H1 (cell line): ENCODE measurements around the gene LAYN. TPM values are rescaled to one million over a fixed set of nuclear protein-coding genes. Genes with fewer than 3 reads are reported as not detected.

Experiments used
- CTCF ChIA-PET: fragments of 300-600 bp; sonication (Branson Sonifier 250); formaldehyde crosslinking; loops from one replicate; lab custom pipeline; 2021; ENCODE audit not compliant: partially characterized antibody; lab: Charles Lee
- POLR2A ChIA-PET: fragments of 300-600 bp; sonication (Branson Sonifier 250); formaldehyde crosslinking; loops from one replicate; lab custom pipeline; 2021; ENCODE audit warnings: inconsistent platforms; ENCODE audit not compliant: partially characterized antibody; lab: Charles Lee
- DNase-seq, 2 experiments: peaks; one replicate each; pipeline versions ENCODE4 v3.0.0 to v3.0.0-alpha.2; 2010 to 2022; ENCODE audit warnings: low spot score in 2 of 2, low read depth in 1 of 2, mixed read lengths in 1 of 2
- FAIRE-seq: peaks from 2 replicates; lab custom pipeline; 2011; peaks lifted over from hg19 to GRCh38; lab: Jason Lieb, UNC
- H2AFZ ChIP-seq: 2 replicates; pipeline ENCODE4 v1.8.1; 2012; ENCODE audit warnings: low read length, inconsistent platforms
- H2AK5ac ChIP-seq: 2 replicates; pipeline ENCODE4 v1.6.1; 2013; ENCODE audit warnings: low read depth, low read length
- H2BK120ac ChIP-seq: replicated peaks from 2 replicates; pipeline ENCODE3; 2013; ENCODE audit warnings: low read depth, low read length, inconsistent platforms
- H2BK12ac ChIP-seq: 2 replicates; pipeline ENCODE4 v1.6.1; 2013; ENCODE audit warnings: low read depth, low read length
- H2BK15ac ChIP-seq: 2 replicates; pipeline ENCODE4 v1.6.1; 2013; ENCODE audit warnings: low read length
- H2BK20ac ChIP-seq: 2 replicates; pipeline ENCODE4 v1.6.1; 2013; ENCODE audit warnings: low read length
- H2BK5ac ChIP-seq: 2 replicates; pipeline ENCODE4 v1.6.1; 2013; ENCODE audit warnings: low read depth, low read length
- H3K14ac ChIP-seq: 2 replicates; pipeline ENCODE4 v1.6.1; 2013; ENCODE audit warnings: inconsistent platforms; ENCODE audit not compliant: insufficient read length
- H3K18ac ChIP-seq: 2 replicates; pipeline ENCODE4 v1.6.1; 2013; ENCODE audit warnings: low read length; ENCODE audit errors: extremely low read depth
- H3K23ac ChIP-seq: 2 replicates; pipeline ENCODE4 v1.6.1; 2013; ENCODE audit warnings: inconsistent platforms; ENCODE audit not compliant: insufficient read length
- H3K23me2 ChIP-seq: 2 replicates; pipeline ENCODE4 v1.6.1; 2013; ENCODE audit warnings: low read depth, low read length
- H3K27ac ChIP-seq: 2 replicates; pipeline ENCODE4 v1.6.1; 2011; ENCODE audit warnings: low read depth, low read length, inconsistent platforms
- H3K27me3 ChIP-seq, 4 experiments: replicated peaks in 1 of 4; 1 replicate in 1 of 4; 2 replicates in 3 of 4; pipeline versions ENCODE4 v1.6.1 to v1.8.1; 2011 to 2013; ENCODE audit warnings: low read length in 3 of 4, mild to moderate bottlenecking in 3 of 4, inconsistent platforms in 2 of 4, mixed read lengths in 2 of 4, moderate library complexity in 1 of 4; ENCODE audit not compliant: control insufficient read depth in 3 of 4, insufficient read depth in 3 of 4; ENCODE audit errors: extremely low read depth in 1 of 4
- H3K36me3 ChIP-seq, 4 experiments: 2 replicates each; pipeline versions ENCODE4 v1.6.1 to v1.8.1; 2011 to 2013; ENCODE audit warnings: mild to moderate bottlenecking in 4 of 4, low read length in 3 of 4, moderate library complexity in 2 of 4, control low read depth in 1 of 4, inconsistent platforms in 1 of 4; ENCODE audit not compliant: insufficient read depth in 4 of 4, control insufficient read depth in 2 of 4
- H3K4ac ChIP-seq: replicated peaks from 2 replicates; pipeline ENCODE3; 2013; ENCODE audit warnings: low read length, low read depth, mixed read lengths, inconsistent platforms; ENCODE audit not compliant: insufficient read length
- H3K4me1 ChIP-seq, 4 experiments: replicated peaks in 1 of 4; 1 replicate in 1 of 4; 2 replicates in 3 of 4; pipeline versions ENCODE4 v1.6.1 to v1.8.1; 2011 to 2013; ENCODE audit warnings: low read length in 3 of 4, inconsistent platforms in 2 of 4, mixed read lengths in 1 of 4; ENCODE audit not compliant: insufficient read depth in 4 of 4, control insufficient read depth in 3 of 4
- H3K4me2 ChIP-seq, 2 experiments: 2 replicates each; pipeline versions ENCODE4 v1.6.1 to v1.8.1; 2011 to 2013; ENCODE audit warnings: low read depth in 2 of 2, low read length in 2 of 2, control low read depth in 1 of 2, inconsistent platforms in 1 of 2, mild to moderate bottlenecking in 1 of 2; ENCODE audit not compliant: insufficient read depth in 1 of 2
- H3K4me3 ChIP-seq, 4 experiments: fragments of 200-600, 300-600 bp in 1 of 4; sonication (generic), shearing (Covaris generic), sonication (Bioruptor Twin) in 1 of 4; 2 replicates each; pipeline versions ENCODE4 v1.5.1 to v1.8.1; 2011 to 2016; ENCODE audit warnings: low read length in 4 of 4, low read depth in 3 of 4, control low read depth in 2 of 4, inconsistent platforms in 2 of 4, mild to moderate bottlenecking in 2 of 4, mixed read lengths in 1 of 4, moderate library complexity in 1 of 4; ENCODE audit not compliant: insufficient read depth in 2 of 4; ENCODE audit errors: extremely low read depth in 1 of 4
- H3K56ac ChIP-seq: replicated peaks from 2 replicates; pipeline ENCODE3; 2013; ENCODE audit warnings: low read depth, mild to moderate bottlenecking, mixed read lengths, low read length, inconsistent platforms; ENCODE audit not compliant: insufficient read length
- H3K79me1 ChIP-seq: 2 replicates; pipeline ENCODE4 v1.6.1; 2013; ENCODE audit warnings: low read depth, low read length, control low read depth
- H3K79me2 ChIP-seq, 2 experiments: 2 replicates each; pipeline versions ENCODE4 v1.6.1 to v1.8.1; 2012 to 2013; ENCODE audit warnings: low read length in 2 of 2, mild to moderate bottlenecking in 2 of 2, inconsistent platforms in 1 of 2; ENCODE audit not compliant: insufficient read depth in 2 of 2, control insufficient read depth in 1 of 2
- H3K9ac ChIP-seq, 4 experiments: replicated peaks in 1 of 4; 1 replicate in 1 of 4; 2 replicates in 3 of 4; pipeline versions ENCODE4 v1.6.1 to v1.8.1; 2011 to 2013; ENCODE audit warnings: low read depth in 3 of 4, low read length in 3 of 4, control low read depth in 2 of 4, mild to moderate bottlenecking in 2 of 4, moderate library complexity in 2 of 4, inconsistent platforms in 1 of 4; ENCODE audit errors: extremely low read depth in 1 of 4
- H3K9me3 ChIP-seq, 2 experiments: 2 replicates each; pipeline versions ENCODE4 v1.6.1 to v1.8.1; 2012 to 2013; ENCODE audit warnings: mild to moderate bottlenecking in 2 of 2, moderate library complexity in 2 of 2, control low read depth in 1 of 2, inconsistent platforms in 1 of 2, low read depth in 1 of 2, low read length in 1 of 2, mixed read lengths in 1 of 2; ENCODE audit not compliant: insufficient read depth in 2 of 2
- H4K20me1 ChIP-seq, 2 experiments: replicated peaks in 1 of 2; 2 replicates each; pipeline versions ENCODE3 to v1.8.1; 2011 to 2013; ENCODE audit warnings: inconsistent platforms in 2 of 2, low read length in 2 of 2, mild to moderate bottlenecking in 1 of 2; ENCODE audit not compliant: insufficient read depth in 2 of 2, control insufficient read depth in 1 of 2
- H4K5ac ChIP-seq: 2 replicates; pipeline ENCODE4 v1.6.1; 2013; ENCODE audit warnings: low read length, low read depth, mixed read lengths, inconsistent platforms; ENCODE audit not compliant: insufficient read length
- H4K8ac ChIP-seq: 2 replicates; pipeline ENCODE4 v1.8.0; 2013; ENCODE audit warnings: mild to moderate bottlenecking, moderate library complexity, low read length, inconsistent platforms; ENCODE audit not compliant: insufficient read depth; ENCODE audit errors: extremely low read depth
- H4K91ac ChIP-seq: replicated peaks from 2 replicates; pipeline ENCODE3; 2013; ENCODE audit warnings: low read length, mixed read lengths, inconsistent platforms; ENCODE audit not compliant: insufficient read length
- BCL11A ChIP-seq, 2 experiments: IDR thresholded peaks; one replicate each; pipeline ENCODE4 v1.6.1; 2011; ENCODE audit warnings: low read depth in 2 of 2, low read length in 2 of 2, mild to moderate bottlenecking in 2 of 2
- CEBPB ChIP-seq: IDR thresholded peaks from 2 replicates; pipeline ENCODE4 v1.6.1; 2012; ENCODE audit warnings: low read depth, low read length
- KDM4A ChIP-seq: IDR thresholded peaks from one replicate; pipeline ENCODE4 v1.7.1; 2012; ENCODE audit warnings: low read depth, mild to moderate bottlenecking, moderate library complexity, low read length, inconsistent platforms; ENCODE audit not compliant: severe bottlenecking
- RAD21 ChIP-seq, 2 experiments: IDR thresholded peaks in 1 of 2; conservative IDR thresholded peaks in 1 of 2; 2 replicates each; pipeline ENCODE4 v1.6.1; 2011; ENCODE audit warnings: low read depth in 2 of 2, low read length in 2 of 2, improper control_type of control experiment in 1 of 2, inconsistent platforms in 1 of 2, mild to moderate bottlenecking in 1 of 2, moderate library complexity in 1 of 2
- SAP30 ChIP-seq: fragments of 300-600 bp; sonication (generic); IDR thresholded peaks from 2 replicates; pipeline ENCODE4 v1.7.1; 2012; ENCODE audit warnings: low read length, moderate library complexity, mild to moderate bottlenecking, inconsistent platforms; ENCODE audit not compliant: insufficient read depth, insufficient replicate concordance
- WGBS, 2 experiments: shearing (Covaris generic) in 1 of 2; methylation state at CpG; one replicate each; pipeline versions ENCODE4 v1.1.6 to v1.1.7; 2013 to 2015; ENCODE audit warnings: low lambda C conversion rate in 2 of 2, mixed read lengths in 2 of 2, inconsistent platforms in 1 of 2, low coverage in 1 of 2, missing lambda C conversion rate in 1 of 2; ENCODE audit not compliant: insufficient replicate concordance in 2 of 2, insufficient coverage in 1 of 2, insufficient read length in 1 of 2; ENCODE audit errors: extremely low coverage in 1 of 2, missing lambda C conversion rate in 1 of 2; 5-methylcytosine and 5-hydroxymethylcytosine counted together
- polyA plus RNA-seq, 7 experiments: library from polyadenylated mRNA; depleted of rRNA in 3 of 7; stranded (reverse) in 5 of 7; unstranded in 2 of 7; fragments of >200 nt in 5 of 7; fragments of 200-250 nt in 2 of 7; gene quantifications; 1 replicate in 5 of 7; 2 replicates in 1 of 7; 4 replicates in 1 of 7; pipeline versions ENCODE4 v1.2.1 to v1.2.3, GENCODE V29; 2011 to 2013; ENCODE audit warnings: missing spikeins in 2 of 7, mixed read lengths in 2 of 7
- total RNA-seq: library from RNA; stranded (reverse); fragmentation: NEBNext Ultra II Directional; extraction: Animal tissue kit (Norgen Biotek cat#: 25700); gene quantifications from 2 replicates; pipeline ENCODE4 v1.2.1, GENCODE V29; 2021

Gene LAYN
- total and polyA plus RNA-seq, 2 of the 8 experiments (the other 6 are each of a cell fraction or from before 2014, with no cell fraction given), result 4.2 to 9.3 TPM

DNA sequence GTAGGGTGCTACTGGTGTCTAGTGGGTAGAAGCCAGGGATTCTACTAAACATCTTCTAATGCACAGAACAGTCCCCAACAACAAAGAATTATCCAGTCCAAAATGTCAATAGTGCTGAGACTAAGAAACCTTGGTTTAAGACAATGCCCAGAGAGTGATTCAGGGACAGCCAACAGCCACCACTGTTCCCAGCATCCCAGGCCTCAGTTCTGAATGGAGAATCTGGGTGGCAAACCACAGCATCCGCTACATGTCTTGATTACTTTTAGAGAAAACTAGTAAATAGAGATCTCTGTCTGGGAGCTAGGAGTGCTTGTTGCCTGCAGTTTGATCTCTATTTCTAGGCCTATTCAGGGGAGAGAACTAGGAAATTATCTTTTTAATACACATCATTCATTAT lies 40.8 kb downstream of the LAYN start:
- FAIRE-seq, result no peak
- Histone ChIP-seq H3K23ac (no peak overlapping the region), H3K4me3 (no peak overlapping the region), H3K4me2 (no peak overlapping the region), H2AFZ (no peak overlapping the region), H3K27me3 (no peaks in the 10 kb centered on the region), H3K4me1 (peaks cover 0 to 5% (median 0%) of the 10 kb centered on the region in 4 experiments; a peak in 1 of 7 replicates), H3K36me3 (no peaks in the 10 kb centered on the region), H2AK5ac (no peak overlapping the region), H4K91ac (no peak overlapping the region), H2BK20ac (no peak overlapping the region), H2BK15ac (no peak overlapping the region), H3K79me2 (no peaks in the 10 kb centered on the region), H2BK12ac (no peak overlapping the region), H3K4ac (no peak overlapping the region), H3K56ac (no peak overlapping the region), H2BK120ac (no peak overlapping the region), H2BK5ac (no peak overlapping the region), H4K8ac (no peak overlapping the region), H4K5ac (no peak overlapping the region), H3K23me2 (no peaks in the 10 kb centered on the region), H3K18ac (no peak overlapping the region), H3K9me3 (no peaks in the 10 kb centered on the region), H3K9ac (no peak overlapping the region), H3K27ac (no peak overlapping the region), H3K79me1 (no peaks in the 10 kb centered on the region), H4K20me1 (no peaks in the 10 kb centered on the region), H3K14ac (no peak overlapping the region)
- TF ChIP-seq CEBPB (no peak), RAD21 (IDR thresholded peaks at IDR 0.05 in 1 of 2, conservative IDR thresholded peaks at IDR 0.05 in 1 of 2; ENCODE audit: low read depth in 2 of 2, low read length in 2 of 2) (no peak), BCL11A (IDR thresholded peaks at IDR 0.05; ENCODE audit: low read depth in 2 of 2, low read length in 2 of 2) (no peak), KDM4A (no peak), SAP30 (no peak)
- CTCF ChIA-PET, result interaction anchor here (0.9 to 1.6 kb wide), 3 partner anchors 39 to 196 kb away, joined by 3 to 4 read pairs (median 3); no protein-coding TSS in a partner anchor
- POLR2A ChIA-PET, result no interaction called here
- DNase-seq, result no peak
- 79% methylated on average over 1 of the region's 1 CpG; no CpG with 5 or more reads in 1 of the 2 experiments for WGBS, 2 experiments
